Activated effector memory CD4-positive, alpha-beta T cell treated with Interleukin-2 at 50 U/mL for 16 hours (primary cell): ENCODE results near the gene SLC12A8.

Experiments used
- DNase-seq: peaks from one replicate; pipeline ENCODE4 v3.0.0-alpha.2; 2020

SLC12A8 gene

DNA sequence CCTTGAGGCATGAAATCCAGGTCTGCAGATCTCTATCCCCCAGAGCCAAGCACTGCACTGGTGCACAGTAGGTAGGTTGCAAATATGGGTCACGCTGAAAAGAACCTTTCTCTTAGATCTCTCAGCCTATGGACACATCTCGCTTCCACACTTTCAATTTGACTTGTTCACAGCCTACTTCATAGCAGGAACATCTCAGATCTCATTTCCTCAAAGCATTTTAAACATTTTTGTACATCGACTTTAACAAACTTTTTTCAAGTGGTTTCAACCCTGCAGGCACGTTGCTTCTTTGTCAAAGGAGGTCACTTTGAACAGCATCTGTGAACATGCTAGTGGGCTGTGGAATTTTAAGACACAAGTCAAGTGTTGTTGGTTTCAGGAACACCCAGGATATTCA lies 76.0 kb downstream of the SLC12A8 start:
- DNase-seq: no peak

DNA sequence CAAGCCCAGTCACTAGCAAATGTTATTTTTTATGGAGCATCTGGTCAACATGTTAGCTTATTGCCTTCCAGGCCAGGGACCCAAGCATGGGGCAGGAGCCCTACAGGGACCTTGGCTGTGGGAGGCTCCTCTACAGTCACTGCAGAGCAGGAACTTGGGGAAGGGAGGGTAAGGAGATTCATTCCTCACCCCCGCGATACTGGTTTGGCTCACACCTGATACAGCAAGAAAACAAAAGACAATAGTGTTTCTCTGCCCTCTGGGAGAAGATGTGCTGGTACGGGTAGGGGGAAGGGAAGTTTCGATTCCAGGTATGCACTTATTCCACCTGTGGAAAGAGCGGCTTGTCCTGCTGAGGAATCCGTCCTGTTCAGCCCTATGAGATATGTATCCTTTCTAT lies 77.6 kb downstream of the SLC12A8 start:
- no peak for DNase-seq

DNA sequence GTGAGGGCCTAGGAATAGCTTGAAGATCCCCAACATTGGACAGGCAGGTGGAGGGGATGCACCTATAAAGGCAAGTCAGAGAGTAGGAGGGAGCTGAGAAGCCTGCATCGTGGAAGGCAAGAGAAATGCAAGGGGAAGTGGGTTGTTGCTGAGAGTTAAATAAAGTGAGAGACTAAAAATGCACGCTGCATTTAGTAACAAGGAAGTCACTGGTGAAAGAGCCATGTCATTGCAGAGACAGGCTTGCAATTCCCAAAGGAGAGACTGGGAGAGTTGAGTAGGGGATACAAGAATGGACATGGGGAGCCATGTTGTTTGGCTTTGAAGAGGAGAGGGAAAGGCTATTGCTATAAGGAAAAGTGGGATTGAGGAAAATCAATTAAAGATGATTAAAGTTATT lies 79.7 kb downstream of the SLC12A8 start:
- DNase-seq: no peak

DNA sequence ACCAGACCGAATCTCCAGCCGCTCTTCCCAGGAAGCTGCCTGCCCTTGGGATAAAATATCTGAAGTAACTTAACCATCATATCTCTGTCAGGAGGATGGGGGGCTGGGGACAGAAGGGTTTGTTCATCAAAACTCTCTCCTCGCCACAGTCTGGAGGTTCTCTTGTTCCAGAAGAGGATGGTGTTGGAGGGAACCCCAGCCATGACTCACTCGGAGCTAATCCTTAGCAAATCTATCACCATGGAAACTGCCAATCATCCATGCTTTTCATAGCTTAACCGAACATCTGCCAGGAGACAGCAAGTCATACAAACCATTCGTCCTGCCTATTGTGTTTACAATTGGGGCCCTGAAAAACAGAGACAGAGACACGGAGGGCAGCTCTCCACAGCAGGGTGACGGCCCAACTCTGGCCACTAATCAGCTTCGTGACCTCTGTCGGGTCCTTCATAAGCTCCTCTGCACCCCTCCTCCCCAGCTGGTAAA lies 83.0 kb downstream of the SLC12A8 start:
- DNase-seq: no peak

DNA sequence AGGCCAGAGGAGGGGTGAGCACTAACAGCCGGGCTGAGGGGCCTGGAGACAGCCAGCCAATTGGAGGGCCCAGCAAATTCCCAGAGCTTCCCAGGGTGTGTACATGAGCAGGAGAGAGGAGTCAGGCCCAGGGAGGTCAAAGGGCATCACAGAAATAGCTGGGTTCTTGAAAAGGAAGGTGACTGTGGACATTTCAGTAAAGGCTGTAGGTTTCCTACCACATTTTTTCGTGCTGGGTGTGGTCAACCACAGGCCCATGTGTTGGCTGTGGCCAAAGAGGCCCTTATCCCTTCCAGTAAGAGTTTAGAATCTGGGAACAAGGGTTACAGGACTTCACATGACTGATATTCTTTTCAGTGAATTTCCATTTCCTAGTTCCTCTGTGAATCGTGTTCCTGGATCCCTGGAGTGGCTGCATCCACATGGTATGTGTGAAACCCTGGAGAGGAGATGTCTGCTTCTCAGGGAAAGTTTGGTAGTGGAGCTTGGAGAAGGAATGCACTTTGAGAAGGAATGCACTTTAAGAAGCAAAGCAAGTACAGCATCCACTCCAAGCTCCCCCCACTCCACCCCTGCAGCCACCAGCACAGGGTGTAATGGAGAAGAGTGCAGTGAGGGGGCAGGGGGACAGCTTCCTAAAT lies 83.6 kb downstream of the SLC12A8 start:
- DNase-seq: no peak

DNA sequence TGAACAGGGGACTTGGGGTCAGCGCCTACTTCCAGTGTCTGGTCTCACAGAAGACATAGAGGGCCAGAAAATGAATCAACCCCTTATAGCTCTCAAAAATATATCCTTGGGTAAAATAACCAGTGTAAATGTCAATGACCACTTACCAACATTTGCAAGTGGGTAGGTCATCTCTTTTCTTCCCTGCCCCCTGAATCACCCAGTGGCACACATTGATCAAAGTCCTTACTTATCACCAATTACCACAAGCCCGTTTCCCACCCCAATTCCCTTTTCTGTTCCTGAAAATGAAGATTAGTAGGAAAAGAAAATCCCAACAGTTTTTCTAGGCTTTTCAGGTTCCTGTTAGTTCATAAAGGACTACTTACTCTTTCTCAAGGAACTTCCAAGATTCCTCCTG lies 86.2 kb downstream of the SLC12A8 start:
- no peak for DNase-seq

DNA sequence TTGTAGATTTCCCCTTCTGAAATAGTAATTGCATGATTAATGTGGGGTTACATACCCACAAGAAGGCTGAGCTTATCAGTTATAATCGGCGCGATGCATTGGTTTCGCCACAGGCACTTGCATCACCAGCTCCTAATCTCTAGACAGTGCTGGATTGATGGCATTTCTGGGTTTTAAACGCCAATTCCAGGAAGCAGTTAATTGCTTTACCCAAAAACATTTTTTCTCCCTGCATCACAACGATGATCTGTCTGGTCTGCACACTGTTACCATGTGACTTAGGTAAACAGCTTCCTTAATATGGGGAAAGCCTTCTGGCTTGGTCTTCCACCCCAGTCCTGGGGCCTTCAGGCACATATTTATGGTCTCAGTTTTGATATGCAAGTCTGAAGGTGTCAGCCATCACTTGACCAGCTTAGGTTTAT lies 86.7 kb downstream of the SLC12A8 start:
- no peak for DNase-seq

DNA sequence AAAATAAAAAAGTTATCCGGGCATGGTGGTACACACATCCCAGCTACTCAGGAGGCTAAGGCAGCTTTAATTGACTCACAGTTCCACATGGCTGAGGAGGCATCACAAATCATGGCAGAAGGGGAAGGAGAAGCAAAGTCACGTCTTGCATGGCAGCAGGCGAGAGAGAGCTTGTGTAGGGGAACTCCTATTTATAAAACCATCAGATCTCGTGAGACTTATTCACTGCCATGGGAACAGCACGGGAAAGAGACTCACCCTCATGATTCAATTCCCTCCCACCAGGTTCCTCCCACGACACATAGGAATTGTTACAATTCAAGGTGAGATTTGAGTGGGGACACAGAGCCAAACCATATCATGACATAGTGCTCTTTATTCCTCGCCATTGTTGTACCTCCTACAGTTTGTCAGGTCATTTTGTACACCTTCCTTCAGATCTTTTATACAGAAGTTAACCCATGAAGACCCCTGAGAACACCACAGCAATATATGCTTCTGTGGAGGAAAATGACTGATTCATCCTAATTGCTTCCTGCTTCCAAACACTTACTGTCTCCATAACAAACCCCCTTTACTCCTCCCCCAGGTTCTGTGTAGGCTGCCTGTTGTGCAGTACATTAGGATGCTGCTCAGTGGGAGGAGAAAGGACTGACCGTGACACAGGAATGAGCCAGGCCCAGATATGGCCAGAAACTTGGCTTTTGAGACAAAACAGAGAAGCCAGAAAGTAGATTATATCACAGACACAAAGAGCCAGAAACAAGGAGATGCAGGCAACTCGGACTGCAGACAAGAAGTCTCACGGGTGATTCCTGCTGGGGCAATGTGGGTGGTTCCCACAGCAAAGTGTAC lies 88.9 kb downstream of the SLC12A8 start:
- DNase-seq: no peak

DNA sequence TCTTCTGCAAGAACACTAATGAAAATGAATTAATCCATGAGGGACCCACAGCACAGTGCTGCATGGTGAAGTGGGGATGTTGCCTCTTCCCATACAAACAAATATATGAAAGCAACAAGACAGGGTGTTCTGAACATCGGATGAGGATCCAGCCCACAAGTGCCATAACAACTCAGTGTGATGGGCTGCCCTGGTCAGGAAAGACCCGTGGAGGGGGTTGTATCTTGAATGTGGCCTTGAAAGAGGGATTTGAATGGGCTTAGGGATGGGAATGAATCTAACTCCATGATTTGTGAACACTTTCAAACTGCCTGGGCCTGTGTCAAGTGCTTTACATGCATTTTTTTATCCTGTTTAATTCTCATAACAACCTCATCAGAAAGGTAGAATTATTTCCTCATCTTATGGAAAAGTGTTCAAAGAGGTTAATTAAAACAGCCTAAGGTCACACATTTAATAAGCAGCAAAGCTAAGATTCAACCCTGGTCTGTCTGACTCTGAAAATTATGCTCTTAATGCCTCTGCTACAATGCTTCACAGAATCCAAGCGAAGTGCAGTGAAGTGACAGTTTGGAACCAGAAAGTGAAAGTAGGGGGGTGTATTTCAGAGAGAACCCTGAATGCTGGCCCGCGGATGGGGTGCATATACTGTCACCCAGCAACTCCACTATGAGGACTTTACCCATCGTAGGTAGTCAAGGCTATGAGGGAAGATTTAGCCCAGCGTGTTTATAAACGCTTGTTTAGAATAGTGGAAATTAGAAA lies 91.1 kb downstream of the SLC12A8 start:
- no peak for DNase-seq

DNA sequence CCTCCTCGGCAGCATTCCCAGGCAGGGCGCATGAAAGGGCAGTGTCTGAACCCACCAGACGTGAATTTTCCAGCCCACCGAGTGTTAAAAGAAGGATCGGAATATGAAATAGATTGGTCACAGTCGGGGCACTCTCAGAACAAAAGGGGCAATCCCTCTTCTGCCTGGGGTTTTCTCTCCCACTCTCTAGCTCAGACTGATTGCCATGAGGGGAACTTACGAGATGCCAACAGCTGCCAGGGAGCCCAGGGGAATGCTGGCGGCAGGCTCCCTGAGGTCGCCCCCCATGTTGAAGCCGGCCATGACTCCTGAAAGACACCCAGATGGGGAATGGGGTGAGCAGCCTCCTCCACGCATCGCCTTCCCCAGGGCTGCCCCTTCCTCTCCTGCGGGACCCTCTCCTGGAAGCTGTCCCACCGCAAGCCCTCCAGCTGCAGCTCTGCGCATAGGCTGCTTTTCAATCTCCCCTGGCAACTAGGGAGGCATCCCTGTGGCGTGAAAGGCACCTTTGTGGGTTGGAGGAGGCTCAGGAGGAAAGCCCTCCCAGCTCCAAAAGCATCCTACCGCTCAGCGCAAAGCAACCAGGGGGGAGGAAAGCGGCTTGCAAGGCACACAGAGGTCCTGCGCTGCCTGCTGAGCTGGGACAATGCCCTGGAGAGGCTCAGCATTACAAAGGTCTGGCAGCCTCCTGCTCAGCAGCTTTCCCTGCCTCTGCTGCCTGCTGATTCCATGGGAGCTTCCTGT lies 92.0 kb downstream of the SLC12A8 start:
- no peak for DNase-seq

DNA sequence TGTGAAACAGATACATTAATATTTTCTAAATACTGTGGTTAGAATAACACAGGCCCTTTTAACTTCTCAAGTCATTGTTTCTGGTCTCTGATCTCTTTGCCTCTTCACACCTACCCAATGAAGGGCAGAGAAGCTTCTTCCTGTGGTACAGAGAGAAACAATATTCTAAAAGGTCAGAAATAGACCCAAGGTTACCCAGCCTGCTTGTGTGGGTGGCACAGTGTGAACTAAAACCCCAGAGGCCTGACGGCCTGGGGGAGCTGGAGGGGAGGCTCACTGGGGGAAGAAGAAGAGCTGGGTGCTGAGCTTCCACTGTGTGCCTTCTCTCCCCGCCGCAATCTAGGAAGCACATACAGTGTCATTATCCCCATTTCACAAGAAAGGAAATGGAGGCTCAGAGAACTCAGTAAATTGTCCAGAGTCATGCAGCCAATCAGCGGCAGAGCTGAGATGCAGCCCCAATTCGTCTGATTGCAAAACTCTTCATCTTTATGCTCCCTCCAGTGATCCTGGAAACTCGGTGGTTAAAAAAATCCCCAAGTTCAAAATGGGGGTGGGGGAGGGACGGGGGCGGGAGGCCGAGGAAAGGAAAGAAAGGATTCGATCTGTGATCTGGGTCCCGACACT lies 92.7 kb downstream of the SLC12A8 start:
- DNase-seq: no peak

DNA sequence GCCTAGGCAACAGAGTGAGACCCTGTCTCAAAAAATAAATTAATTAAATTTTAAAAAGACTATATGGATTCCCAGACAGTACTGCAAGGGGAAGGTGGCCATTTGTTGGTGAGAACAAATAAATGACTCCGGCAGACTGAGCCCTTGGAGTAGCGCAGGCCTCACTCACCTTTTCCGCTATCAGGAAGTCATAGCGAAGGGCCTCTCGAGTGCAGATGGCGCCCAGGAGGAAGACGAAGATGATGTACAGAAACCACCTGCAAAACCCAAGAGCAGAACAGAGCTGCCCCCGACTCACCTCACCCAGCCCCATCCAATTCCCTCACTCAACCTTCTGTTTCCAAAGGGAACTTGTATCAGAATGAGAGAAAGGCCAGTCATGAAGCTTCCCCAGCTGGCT lies 93.9 kb downstream of the SLC12A8 start:
- no peak for DNase-seq

DNA sequence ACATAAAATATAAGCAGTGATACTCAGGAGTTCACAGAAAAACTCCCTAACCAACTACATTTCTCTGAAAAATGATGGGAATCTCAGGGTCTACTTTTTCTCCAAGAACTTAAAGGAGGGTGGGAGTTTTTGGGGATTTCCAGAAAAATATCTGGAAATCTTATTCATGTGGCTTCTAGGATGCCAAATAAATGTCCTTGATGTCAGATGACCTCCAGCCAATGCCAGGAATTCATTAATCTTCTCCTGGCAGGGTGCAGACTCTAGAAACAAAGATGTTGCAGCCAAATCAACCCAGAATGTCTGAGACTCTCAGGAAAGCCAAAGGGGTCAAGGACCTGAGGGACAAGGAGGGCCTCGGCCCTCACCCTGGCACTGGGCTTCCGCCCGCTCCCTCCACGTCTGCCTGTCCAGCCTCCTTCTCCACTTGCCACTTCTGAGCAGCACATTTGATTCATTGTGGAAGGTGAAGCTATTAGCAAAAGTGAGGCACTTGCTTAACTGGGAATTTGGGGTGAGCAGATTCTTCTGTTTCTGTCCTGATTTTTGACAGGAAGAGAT lies 94.8 kb downstream of the SLC12A8 start:
- DNase-seq: no peak

DNA sequence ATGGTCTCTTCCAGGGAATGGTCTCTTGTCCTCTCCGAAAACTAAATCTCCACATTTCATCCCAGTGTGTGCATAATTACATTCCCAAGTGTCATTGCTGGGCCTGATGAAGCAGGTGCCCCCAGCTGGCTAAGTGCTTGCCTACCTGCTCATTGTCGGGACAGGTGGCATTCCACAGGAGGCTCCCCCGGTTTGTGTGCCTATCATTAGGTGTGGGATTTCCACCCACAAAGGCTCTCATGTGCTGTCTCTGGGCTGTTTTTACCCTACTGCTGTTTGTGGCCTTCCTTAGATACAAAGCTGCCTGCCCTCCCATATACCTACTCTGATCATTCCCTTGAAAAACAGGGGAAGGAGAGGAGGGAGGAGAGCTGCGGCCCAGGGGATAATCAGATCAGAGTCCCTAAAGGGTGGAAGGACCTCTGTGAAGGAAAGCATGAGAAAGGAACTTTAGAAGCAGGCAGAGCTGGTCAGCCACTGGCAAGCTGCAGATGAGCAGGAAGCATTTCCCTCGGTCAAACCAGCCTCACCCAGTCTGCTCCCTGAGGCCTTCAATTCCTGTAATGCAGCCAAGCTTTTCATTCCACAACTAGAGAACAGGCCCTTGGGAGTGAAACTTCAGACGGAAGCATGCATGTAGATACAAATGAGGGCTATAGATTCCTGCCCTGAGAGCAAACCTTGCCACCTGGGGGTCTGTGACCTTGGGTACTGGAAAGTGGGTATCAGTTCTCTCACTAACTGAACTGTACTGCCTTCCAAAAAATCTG lies 96.1 kb downstream of the SLC12A8 start:
- DNase-seq: no peak

DNA sequence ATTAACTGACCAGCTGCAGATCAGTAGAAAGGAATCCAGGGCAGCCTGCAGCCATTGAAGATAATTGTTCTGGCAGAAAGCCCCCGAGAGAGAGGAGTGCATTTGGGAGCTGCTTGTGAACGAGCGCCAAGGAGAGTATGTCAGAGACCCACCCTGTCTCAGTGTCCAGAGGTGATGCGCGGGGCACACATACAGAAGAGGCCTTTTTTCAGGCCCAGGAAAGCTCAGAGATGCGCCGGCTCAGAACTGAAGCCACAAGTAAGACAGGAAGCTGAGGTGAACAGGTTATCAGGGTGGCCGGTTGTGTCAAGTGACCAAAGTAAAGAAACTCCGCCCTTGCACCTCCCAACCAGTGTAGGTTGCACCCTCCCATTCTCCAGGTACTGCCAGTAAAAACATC lies 96.9 kb downstream of the SLC12A8 start:
- DNase-seq: no peak

DNA sequence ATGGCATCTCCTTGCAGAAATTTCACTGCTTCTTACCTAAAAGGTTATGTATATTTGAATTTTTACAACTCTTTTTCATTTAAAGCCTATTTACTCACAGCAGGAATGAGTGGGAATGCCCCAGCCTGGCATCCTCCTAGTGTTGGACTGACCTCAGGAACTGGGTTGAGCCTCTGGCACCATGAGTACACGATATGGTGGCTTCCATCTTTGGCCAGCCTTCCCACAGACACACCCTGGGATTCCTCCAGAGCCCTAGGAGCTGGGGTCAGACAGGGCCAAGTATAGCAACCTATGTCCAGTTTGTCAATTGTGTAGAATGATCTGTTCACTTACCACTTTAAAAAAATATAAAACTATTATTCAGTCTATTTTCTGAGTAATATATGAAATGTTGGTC lies 99.6 kb downstream of the SLC12A8 start:
- no peak for DNase-seq

DNA sequence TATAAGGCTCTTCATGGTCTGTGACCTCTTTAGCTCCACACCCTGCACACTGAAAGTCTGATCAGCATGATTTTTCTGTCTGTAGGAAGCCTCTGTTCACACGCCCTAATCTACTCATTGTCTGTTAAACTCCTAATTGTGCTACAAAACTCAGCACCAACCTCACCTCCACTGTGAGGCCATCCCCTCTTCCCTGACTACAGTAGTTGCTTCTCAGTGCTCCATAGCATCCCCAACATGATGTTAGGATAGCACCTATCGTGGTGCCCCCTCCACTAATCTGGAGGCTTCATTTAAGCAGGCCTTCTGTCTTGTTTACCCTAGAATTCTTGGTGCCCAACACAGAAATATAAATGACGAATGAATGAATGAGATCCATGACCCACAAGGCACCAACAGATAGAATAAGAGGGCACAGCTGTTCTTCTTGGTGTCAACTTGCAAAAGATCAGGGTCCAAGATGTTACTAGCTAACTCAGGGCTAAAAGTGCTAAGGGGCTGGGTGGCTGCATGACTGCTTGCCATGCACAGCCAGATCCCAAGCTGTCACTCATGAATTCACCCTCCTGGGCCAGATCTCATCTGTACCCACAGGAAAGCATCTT lies 101.6 kb downstream of the SLC12A8 start:
- DNase-seq: no peak

DNA sequence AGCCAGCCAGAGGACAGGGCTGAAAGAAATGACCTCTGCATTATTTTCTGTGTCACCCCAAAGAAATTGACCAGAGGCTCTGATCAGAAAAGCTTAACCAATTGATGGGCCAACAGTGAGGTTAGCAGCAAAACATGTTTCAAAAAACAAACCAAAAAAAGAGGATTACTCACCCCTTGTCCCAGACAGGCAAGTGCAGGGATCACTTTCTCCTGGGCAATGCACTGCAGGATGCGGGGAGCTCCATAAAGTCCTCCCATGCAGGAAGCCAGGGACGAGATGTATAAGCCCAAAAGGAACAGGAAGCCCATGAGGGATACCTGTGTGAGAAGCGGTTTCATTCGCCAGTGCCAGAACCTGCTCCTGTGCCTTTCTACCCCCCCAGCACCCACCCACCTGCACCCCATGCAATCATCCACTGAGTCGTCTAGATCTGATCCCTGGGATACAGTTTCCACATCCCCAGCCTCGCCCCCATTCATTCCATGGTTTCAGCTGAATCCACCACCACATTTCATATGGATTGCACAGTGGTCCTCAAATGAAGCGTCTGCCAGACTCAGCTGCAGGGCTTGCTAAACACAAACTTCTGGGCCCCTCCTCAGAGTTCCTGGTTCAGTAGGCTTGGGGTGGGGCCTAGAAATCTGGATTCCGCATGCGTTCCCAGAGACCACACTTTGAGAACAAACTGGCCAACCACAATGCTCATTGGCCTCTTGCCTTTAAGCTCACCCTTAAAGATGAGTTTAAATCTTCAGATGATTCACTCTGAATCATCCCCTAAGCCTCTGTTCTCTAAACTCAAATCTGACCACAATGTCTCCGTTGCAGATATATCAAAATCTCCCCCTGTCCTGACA lies 102.3 kb downstream of the SLC12A8 start:
- no peak for DNase-seq

DNA sequence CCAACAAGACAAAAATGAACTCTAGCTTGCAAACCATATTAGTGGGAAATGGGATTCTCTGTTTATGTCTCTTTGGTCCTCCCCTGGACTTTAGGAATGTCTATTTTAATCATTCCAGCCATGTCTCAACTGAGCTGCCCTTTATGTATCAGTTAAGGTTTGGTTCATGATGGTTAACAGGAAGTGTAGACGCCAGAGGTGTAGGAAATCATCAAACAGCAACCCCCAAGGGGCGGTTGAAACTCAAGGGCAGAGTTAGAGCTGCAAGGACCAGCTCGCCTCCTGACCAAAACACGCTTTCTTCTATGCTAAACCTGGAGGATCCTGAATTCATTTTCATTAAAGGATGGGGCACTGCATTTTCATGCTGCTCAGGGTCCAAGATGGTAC lies 103.0 kb downstream of the SLC12A8 start:
- no peak for DNase-seq
